ENCODE results near the gene NUBPL.

DNA sequence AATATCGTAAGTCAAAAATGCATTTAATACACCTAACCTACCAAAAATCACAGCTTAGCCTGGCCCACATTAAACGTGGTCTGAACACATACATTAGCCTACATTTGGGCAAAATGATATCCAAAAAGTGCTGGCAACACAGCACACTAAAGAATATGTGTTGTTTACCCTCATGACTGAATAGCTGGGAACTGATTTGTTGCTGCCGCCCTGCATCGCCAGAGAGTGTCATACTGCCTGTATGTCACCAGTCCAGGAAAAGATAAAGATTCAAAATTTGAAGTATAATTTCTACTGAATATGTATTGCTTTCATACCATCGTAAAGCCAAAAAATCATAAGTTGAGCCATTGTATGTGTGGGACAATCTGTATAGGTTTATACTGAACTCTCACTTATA is 157.8 kb downstream of the NUBPL start:
- TF ChIP-seq ZSCAN20 (CRISPR knock-in tag; IDR thresholded peaks at IDR 0.05) (no peak), ELK1 (IDR thresholded peaks at IDR 0.05; ENCODE audit: low read depth, low read length) (no peak)
- TF ChIP-seq, protein P1, sequence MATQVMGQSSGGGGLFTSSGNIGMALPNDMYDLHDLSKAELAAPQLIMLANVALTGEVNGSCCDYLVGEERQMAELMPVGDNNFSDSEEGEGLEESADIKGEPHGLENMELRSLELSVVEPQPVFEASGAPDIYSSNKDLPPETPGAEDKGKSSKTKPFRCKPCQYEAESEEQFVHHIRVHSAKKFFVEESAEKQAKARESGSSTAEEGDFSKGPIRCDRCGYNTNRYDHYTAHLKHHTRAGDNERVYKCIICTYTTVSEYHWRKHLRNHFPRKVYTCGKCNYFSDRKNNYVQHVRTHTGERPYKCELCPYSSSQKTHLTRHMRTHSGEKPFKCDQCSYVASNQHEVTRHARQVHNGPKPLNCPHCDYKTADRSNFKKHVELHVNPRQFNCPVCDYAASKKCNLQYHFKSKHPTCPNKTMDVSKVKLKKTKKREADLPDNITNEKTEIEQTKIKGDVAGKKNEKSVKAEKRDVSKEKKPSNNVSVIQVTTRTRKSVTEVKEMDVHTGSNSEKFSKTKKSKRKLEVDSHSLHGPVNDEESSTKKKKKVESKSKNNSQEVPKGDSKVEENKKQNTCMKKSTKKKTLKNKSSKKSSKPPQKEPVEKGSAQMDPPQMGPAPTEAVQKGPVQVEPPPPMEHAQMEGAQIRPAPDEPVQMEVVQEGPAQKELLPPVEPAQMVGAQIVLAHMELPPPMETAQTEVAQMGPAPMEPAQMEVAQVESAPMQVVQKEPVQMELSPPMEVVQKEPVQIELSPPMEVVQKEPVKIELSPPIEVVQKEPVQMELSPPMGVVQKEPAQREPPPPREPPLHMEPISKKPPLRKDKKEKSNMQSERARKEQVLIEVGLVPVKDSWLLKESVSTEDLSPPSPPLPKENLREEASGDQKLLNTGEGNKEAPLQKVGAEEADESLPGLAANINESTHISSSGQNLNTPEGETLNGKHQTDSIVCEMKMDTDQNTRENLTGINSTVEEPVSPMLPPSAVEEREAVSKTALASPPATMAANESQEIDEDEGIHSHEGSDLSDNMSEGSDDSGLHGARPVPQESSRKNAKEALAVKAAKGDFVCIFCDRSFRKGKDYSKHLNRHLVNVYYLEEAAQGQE (IDR thresholded peaks at IDR 0.05) = no peak

Measured in A549 (cell line).